ENCODE results near the gene SERTAD1. TPM values are rescaled to one million over a fixed set of nuclear protein-coding genes. Genes with fewer than 3 reads are reported as not detected.

SERTAD1 gene
- polyA plus RNA-seq, 3 donors = 21.0 to 55.9 (median 21.6) TPM

DNA sequence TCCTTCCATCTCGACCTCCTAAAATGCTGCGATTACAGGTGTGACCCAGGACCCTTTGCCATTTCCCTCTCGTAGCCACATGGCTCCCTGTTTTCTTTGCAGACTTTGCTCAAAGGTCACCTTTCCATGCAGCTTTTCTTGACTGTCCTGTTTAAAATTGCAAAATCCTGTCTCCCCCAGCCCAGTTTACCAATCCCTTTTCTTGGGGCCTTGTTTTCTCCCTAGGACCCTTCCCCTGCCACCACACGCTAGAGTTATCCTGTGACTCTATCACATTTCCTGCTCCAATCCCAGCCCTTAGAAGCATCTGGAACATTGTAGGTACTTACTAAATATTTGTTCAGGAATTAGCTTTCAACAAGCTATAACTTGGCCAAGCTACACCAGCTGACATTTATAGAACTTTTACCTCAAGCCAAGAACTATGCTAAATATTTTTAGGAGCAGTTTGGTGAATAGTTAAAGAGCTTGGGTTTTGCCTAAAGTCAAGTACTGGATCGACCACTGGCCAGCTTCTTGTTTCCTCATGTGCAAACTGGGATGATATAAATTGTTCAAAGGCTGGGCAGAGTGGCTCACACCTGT is 27.5 kb upstream of the SERTAD1 start:
- Histone ChIP-seq H3K27me3 (ENCODE audit: control insufficient read depth in 2 of 2, insufficient read depth in 2 of 2, low read length in 2 of 2) (no peaks in the 10 kb centered on the region), H3K36me3 (replicated peaks in 1 of 2; ENCODE audit: control insufficient read depth in 1 of 2, insufficient read depth in 2 of 2, low read length in 2 of 2) (peaks cover 68 to 94% of the 10 kb centered on the region in 2 donors), H4K20me1 (ENCODE audit: insufficient read depth, low read length) (peaks cover 8% of the 10 kb centered on the region), H3K79me2 (ENCODE audit: insufficient read depth, low read length) (peaks cover 2% of the 10 kb centered on the region), H3K9me3 (replicated peaks in 1 of 2; ENCODE audit: control insufficient read depth in 1 of 2, insufficient read depth in 1 of 2, low read length in 2 of 2) (no peaks in the 10 kb centered on the region), H2AFZ (ENCODE audit: insufficient read depth, low read depth, low read length, poor library complexity, severe bottlenecking) (no peak overlapping the region), H3K4me3 (replicated peaks in 1 of 3; ENCODE audit: low read depth in 2 of 3, low read length in 3 of 3) (no peak overlapping the region), H3K27ac (ENCODE audit: low read depth in 1 of 2, low read length in 2 of 2) (no peak overlapping the region), H3K4me1 (ENCODE audit: control insufficient read depth in 1 of 2, insufficient read depth in 2 of 2, low read length in 2 of 2) (no peaks in the 10 kb centered on the region), H3K4me2 (replicated peaks; ENCODE audit: extremely low read depth, low read length, poor library complexity, severe bottlenecking) (no peak overlapping the region), H3K9ac (ENCODE audit: insufficient read depth, low read length, poor library complexity, severe bottlenecking) (no peak overlapping the region)
- Mint-ChIP-seq H3K4me3 (no peak overlapping the region), H3K9me3 (no peaks in the 10 kb centered on the region), H3K27me3 (ENCODE audit: low read depth in 3 of 3) (peaks cover 0 to 1% (median 0%) of the 10 kb centered on the region in 3 donors), H3K4me1 (no peaks in the 10 kb centered on the region), H3K36me3 (peaks cover 64 to 93% of the 10 kb centered on the region in 2 donors), H3K27ac (peak overlapping the region in 1 of 7 donors; percentile 2)
- TF ChIP-seq, protein P1, sequence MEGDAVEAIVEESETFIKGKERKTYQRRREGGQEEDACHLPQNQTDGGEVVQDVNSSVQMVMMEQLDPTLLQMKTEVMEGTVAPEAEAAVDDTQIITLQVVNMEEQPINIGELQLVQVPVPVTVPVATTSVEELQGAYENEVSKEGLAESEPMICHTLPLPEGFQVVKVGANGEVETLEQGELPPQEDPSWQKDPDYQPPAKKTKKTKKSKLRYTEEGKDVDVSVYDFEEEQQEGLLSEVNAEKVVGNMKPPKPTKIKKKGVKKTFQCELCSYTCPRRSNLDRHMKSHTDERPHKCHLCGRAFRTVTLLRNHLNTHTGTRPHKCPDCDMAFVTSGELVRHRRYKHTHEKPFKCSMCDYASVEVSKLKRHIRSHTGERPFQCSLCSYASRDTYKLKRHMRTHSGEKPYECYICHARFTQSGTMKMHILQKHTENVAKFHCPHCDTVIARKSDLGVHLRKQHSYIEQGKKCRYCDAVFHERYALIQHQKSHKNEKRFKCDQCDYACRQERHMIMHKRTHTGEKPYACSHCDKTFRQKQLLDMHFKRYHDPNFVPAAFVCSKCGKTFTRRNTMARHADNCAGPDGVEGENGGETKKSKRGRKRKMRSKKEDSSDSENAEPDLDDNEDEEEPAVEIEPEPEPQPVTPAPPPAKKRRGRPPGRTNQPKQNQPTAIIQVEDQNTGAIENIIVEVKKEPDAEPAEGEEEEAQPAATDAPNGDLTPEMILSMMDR (IDR thresholded peaks at IDR 0.05) = no peak
- no peak for DNase-seq
- intact Hi-C loops (cut with micrococcal nuclease) = no loop called here
- WGBS (ENCODE audit: insufficient coverage) = 98% methylated on average over 4 of the region's 5 CpGs

DNA sequence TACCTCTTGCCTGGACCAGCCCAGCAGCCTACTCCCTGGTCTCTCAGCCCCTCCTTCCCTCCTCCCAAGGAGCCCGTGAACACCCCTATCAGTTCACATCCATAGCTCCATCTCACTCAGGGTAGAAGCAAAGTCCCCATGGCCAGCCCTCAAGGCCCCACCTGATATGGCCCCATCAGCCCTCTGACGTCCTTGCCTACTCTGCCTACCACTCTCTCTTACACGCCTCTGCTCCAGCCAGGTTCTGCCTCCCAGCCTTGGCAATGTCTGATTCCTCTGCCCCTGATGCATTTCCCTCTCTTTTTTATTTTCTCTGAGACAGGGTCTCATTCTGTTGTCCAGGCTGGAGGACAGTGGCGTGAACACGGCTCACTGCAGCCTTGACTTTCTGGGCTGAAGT is 26.2 kb upstream of the SERTAD1 start:
- Histone ChIP-seq H3K79me2 (ENCODE audit: insufficient read depth, low read length) (no peaks in the 10 kb centered on the region), H2AFZ (ENCODE audit: insufficient read depth, low read depth, low read length, poor library complexity, severe bottlenecking) (no peak overlapping the region), H4K20me1 (ENCODE audit: insufficient read depth, low read length) (peaks cover 8% of the 10 kb centered on the region), H3K9ac (ENCODE audit: insufficient read depth, low read length, poor library complexity, severe bottlenecking) (no peak overlapping the region), H3K4me2 (replicated peaks; ENCODE audit: extremely low read depth, low read length, poor library complexity, severe bottlenecking) (no peak overlapping the region), H3K9me3 (replicated peaks in 1 of 2; ENCODE audit: control insufficient read depth in 1 of 2, insufficient read depth in 1 of 2, low read length in 2 of 2) (no peaks in the 10 kb centered on the region), H3K4me1 (ENCODE audit: control insufficient read depth in 1 of 2, insufficient read depth in 2 of 2, low read length in 2 of 2) (no peaks in the 10 kb centered on the region), H3K27ac (ENCODE audit: low read depth in 1 of 2, low read length in 2 of 2) (no peak overlapping the region), H3K4me3 (replicated peaks in 1 of 3; ENCODE audit: low read depth in 2 of 3, low read length in 3 of 3) (no peak overlapping the region), H3K27me3 (ENCODE audit: control insufficient read depth in 2 of 2, insufficient read depth in 2 of 2, low read length in 2 of 2) (no peaks in the 10 kb centered on the region), H3K36me3 (replicated peaks in 1 of 2; ENCODE audit: control insufficient read depth in 1 of 2, insufficient read depth in 2 of 2, low read length in 2 of 2) (peaks cover 65 to 93% of the 10 kb centered on the region in 2 donors)
- Mint-ChIP-seq H3K4me3 (no peak overlapping the region), H3K4me1 (no peaks in the 10 kb centered on the region), H3K27ac (peak overlapping the region in 5 of 7 donors; percentile 4 to 65 (median 46)), H3K27me3 (ENCODE audit: low read depth in 3 of 3) (no peaks in the 10 kb centered on the region), H3K9me3 (no peaks in the 10 kb centered on the region), H3K36me3 (peaks cover 65 to 93% of the 10 kb centered on the region in 2 donors)
- TF ChIP-seq, protein P1 (IDR thresholded peaks at IDR 0.05) = no peak
- DNase-seq = no peak
- WGBS (ENCODE audit: insufficient coverage) = 91% methylated on average over 5 of the region's 5 CpGs
- intact Hi-C loops (cut with micrococcal nuclease) = no loop called here
